ENCODE data around the gene KREMEN1. TPM values are rescaled to one million over a fixed set of nuclear protein-coding genes. Genes with fewer than 3 reads are reported as not detected.
A peak's percentile ranks its signal among the peaks of the same experiment; 100 is the strongest.

Gene KREMEN1
- total RNA-seq, 3 donors from 2014 or later: 18.3 to 35.1 (median 28.6) TPM

DNA sequence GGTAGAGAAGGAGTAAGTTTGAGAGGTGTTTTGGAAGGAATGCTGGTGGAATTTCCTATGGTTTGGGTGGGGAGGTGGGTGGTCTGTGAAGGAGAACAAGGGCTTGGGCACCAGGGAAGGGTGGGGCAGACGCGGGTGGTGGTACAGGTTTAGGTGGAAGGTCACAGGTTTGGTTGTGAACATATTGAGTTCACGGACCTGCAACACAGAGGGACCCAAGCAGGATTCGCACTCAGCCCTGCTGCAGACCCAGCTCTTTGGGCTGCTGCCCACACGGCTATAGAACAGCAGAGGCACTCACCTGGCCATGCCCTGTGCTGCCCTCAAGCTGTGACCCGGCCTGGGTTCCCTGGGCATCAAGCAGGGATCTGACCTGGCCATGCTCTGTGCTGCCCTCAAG is 99.4 kb downstream of the KREMEN1 start:
- no peaks in the 10 kb centered on the region for H3K36me3 ChIP-seq (ENCODE audit: low read depth)
- peaks cover 16% of the 10 kb centered on the region for H3K9me3 ChIP-seq
- TF ChIP-seq, protein P1, sequence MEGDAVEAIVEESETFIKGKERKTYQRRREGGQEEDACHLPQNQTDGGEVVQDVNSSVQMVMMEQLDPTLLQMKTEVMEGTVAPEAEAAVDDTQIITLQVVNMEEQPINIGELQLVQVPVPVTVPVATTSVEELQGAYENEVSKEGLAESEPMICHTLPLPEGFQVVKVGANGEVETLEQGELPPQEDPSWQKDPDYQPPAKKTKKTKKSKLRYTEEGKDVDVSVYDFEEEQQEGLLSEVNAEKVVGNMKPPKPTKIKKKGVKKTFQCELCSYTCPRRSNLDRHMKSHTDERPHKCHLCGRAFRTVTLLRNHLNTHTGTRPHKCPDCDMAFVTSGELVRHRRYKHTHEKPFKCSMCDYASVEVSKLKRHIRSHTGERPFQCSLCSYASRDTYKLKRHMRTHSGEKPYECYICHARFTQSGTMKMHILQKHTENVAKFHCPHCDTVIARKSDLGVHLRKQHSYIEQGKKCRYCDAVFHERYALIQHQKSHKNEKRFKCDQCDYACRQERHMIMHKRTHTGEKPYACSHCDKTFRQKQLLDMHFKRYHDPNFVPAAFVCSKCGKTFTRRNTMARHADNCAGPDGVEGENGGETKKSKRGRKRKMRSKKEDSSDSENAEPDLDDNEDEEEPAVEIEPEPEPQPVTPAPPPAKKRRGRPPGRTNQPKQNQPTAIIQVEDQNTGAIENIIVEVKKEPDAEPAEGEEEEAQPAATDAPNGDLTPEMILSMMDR (IDR thresholded peaks at IDR 0.05): no peak
- intact Hi-C loops (cut with DNase I, micrococcal nuclease): no loop called here
- H3K4me3 ChIP-seq: no peak overlapping the region
- H3K4me1 ChIP-seq (ENCODE audit: low read depth): no peaks in the 10 kb centered on the region
- DNase-seq: peak in 1 of 3 donors; percentile 8
- ATAC-seq: no peak

DNA sequence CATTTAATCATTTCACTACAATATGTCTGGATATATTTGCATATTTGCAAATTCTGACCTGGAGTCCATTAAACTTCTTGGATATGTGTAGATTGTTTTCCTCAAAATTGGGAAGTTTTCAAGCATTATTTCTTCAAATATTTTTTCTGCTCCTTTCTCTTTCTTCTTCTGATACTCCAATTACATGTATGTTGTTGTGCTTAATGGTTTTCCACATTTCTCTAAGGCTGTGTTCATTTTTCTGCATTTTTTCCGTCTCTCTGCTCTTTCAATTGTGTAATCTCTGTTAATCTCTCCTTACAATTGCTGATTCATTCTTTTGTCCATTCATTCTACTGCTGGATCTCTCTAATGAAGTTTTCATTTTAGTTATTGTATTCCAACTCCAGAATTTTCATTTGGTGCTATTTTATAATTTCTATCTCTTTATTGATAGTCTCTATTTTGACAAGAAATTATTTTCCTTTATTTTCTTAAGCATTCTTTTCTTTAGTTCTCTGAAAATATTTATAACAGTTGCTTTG is 102.5 kb downstream of the KREMEN1 start:
- TF ChIP-seq, protein P1 (IDR thresholded peaks at IDR 0.05): no peak
- intact Hi-C loops (cut with DNase I, micrococcal nuclease): no loop called here
- no peaks in the 10 kb centered on the region for H3K36me3 ChIP-seq (ENCODE audit: low read depth)
- H3K4me3 ChIP-seq: no peak overlapping the region
- peaks cover 16% of the 10 kb centered on the region for H3K9me3 ChIP-seq
- no peak for ATAC-seq
- DNase-seq: no peak
- H3K4me1 ChIP-seq (ENCODE audit: low read depth): no peaks in the 10 kb centered on the region

DNA sequence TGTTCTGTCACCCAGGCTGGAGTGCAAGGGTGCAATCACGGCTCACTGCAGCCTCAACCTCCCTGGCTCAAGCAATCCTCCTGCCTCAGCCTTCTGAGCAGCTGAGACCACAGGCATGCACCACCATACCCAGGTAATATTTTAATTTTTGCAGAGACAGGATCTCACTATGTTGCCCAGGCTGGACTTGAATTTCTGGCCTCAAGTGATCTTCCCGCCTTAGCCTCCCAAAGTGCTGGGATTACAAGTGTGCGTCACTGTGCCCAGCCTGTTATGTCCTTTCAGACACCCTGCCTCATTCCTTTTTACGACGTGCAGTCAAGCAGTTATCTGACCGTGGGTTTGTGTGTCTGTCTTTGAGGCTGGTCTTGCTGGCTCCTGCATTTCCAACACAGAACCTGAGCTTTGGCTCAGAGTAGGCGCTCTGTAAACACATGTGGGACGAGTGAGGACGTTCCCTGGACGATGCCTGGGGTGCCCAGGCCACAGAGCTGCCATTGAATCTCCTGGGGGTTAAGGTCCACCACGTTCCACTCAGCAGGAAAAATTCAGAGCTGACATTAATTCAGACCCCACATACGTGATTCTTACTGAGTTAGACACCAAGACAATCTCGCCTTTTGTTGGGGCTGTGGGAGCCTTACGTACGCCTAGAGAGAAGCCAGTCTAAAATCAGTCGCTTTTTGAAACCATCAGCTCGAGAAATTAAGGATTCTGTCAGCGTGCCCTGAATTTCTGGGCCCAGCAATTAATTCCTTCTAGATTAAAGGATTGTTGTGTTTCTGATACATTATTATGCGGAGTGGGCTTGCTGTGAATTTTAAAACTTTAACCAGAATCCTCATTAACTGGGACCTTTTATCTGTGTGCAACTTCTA is 111.4 kb downstream of the KREMEN1 start:
- intact Hi-C loops (cut with DNase I, micrococcal nuclease): no loop called here
- H3K4me1 ChIP-seq (ENCODE audit: low read depth): no peaks in the 10 kb centered on the region
- DNase-seq: no peak
- TF ChIP-seq, protein P1 (IDR thresholded peaks at IDR 0.05): no peak
- no peaks in the 10 kb centered on the region for H3K36me3 ChIP-seq (ENCODE audit: low read depth)
- H3K9me3 ChIP-seq: no peaks in the 10 kb centered on the region
- H3K4me3 ChIP-seq: no peak overlapping the region
- ATAC-seq: no peak

DNA sequence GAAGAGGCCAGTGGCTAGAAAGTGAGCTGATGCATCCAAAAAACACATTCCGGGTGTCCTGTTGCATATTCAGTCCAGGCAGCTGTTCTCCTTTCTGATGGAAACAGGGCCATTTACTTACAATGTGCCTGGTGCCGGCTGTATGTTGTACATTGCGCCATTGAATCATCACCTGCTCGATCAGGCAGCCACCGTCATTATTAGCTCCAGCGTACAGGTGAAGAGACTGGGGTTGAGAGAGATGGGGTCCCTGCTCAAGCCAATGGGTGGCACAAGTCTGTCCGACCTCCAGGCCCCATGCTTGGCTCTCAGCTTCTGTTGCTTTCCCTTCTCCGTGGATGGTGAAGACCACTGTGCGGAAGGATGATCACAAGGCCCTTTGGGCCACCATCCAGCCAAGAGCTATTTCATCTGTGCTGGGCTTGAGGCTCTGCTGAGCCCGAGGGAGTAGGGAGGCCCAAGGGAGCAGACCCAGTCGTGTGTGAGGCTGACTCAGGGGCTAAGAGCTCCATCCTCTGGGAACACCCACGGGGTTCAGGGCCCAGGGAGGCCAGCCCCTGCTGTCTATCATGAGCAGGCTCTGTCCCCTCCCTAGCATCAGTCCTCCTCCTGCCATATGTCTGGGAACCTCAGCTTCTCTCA is 112.1 kb downstream of the KREMEN1 start:
- TF ChIP-seq, protein P1 (IDR thresholded peaks at IDR 0.05): no peak
- H3K36me3 ChIP-seq (ENCODE audit: low read depth): no peaks in the 10 kb centered on the region
- intact Hi-C loops (cut with DNase I, micrococcal nuclease): no loop called here
- DNase-seq: no peak
- H3K4me3 ChIP-seq: no peak overlapping the region
- H3K9me3 ChIP-seq: no peaks in the 10 kb centered on the region
- ATAC-seq: no peak
- no peaks in the 10 kb centered on the region for H3K4me1 ChIP-seq (ENCODE audit: low read depth)

DNA sequence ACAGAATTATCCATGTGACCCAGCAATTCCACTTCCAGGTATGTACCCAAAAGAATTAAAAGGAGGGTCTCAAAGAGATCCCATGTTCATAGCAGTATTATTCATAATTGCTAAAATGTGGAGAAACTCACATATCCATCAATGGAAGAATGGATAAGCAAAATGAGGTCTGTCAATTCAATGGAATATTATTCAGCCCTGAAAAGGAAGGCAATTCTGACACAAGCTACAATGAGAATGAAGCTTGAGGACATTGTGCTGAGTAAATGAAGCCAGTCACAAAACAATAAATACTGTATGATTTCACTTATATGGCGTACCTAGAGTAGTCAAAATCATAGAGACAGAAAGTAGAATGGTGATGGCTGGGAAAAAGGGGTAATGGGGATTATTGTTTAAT is 113.5 kb downstream of the KREMEN1 start:
- intact Hi-C loops (cut with DNase I, micrococcal nuclease): no loop called here
- Histone ChIP-seq H3K4me1 (ENCODE audit: low read depth) (no peaks in the 10 kb centered on the region), H3K4me3 (no peak overlapping the region), H3K9me3 (no peaks in the 10 kb centered on the region), H3K36me3 (ENCODE audit: low read depth) (no peaks in the 10 kb centered on the region)
- TF ChIP-seq, protein P1 (IDR thresholded peaks at IDR 0.05): no peak
- DNase-seq (no peak), ATAC-seq (no peak)
